ENCODE data around the gene TMC4. TPM values are rescaled to one million over a fixed set of nuclear protein-coding genes. Genes with fewer than 3 reads are reported as not detected.

TMC4 gene, protein sequence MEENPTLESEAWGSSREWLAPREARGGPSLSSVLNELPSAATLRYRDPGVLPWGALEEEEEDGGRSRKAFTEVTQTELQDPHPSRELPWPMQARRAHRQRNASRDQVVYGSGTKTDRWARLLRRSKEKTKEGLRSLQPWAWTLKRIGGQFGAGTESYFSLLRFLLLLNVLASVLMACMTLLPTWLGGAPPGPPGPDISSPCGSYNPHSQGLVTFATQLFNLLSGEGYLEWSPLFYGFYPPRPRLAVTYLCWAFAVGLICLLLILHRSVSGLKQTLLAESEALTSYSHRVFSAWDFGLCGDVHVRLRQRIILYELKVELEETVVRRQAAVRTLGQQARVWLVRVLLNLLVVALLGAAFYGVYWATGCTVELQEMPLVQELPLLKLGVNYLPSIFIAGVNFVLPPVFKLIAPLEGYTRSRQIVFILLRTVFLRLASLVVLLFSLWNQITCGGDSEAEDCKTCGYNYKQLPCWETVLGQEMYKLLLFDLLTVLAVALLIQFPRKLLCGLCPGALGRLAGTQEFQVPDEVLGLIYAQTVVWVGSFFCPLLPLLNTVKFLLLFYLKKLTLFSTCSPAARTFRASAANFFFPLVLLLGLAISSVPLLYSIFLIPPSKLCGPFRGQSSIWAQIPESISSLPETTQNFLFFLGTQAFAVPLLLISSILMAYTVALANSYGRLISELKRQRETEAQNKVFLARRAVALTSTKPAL
- total RNA-seq: 6.6 and 22.6 TPM in 2 replicates

DNA sequence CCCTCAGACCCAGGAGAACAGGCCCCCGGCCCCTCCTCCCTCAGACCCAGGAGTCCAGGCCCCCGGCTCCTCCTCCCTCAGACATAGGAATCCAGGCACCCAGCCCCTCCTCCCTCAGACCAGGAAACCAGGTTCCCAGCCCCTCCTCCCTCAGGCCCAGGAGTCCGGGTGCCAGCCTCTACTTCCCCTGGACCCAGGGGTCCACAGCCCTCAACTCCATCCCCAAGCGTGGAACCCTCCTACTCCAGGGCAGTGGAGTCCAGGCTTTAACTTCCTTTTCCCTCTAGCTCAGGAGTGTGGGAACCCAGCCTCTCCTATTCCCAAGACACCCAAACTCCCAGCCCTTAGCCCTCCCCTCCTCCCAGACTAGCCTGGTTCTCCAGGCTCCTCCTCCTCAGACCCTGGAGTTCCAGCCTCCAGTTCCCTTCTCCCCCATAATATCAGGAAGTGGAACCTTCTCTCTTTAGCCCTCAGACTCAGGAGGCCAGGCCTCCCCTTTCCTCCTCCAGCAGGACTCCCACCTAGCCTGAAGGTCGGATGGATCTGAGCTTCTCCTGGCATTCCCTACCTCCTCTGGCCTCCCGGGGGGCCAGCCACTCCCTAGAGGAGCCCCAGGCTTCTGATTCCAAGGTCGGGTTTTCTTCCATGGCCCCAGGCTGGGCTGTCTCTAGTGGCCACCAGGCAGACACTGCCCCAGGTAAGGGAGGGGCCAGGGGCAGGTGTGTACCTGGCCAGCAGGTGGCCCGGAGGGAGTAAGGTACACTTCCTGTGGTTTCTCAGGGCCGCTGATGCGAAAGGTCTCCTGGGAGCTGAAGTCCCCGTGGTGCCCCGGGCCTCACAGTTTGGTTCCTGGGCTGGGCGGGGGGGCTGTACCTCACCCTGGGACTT is at the start of gene TMC4:
TMC4 (minus strand) TSS at position 690 of the 888 bp plus-strand sequence; CDS start at position 647, 43 bp downstream.

DNA sequence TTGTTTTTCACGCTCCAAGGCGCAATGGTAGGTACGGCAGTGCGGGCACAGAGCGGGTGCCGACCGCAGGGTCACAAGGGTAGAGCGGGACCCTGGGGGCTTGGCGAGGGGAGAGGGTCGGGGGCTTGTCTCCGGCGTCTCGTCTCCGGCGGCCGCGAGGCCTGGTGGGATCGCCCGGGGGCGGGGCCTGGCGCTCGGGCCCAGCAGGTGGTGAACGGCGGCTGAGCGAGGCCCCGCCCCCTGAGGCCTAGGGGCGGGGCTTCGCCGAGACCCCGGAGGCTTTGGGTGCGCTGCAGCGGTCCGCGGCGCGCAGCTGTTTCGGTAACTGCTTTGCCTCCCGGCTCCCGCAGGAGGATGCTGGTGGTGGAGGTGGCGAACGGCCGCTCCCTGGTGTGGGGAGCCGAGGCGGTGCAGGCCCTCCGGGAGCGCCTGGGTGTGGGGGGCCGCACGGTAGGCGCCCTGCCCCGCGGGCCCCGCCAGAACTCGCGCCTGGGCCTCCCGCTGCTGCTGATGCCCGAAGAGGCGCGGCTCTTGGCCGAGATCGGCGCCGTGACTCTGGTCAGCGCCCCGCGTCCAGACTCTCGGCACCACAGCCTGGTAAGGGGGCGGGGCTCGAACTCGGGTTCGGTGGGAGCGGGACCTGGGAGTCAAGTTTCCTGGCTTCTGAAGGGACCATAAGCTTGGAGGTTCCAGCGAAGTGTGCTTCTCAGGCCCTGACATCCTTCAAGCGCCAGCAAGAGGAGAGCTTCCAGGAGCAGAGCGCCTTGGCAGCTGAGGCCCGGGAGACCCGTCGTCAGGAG is 18.3 kb upstream of the TMC4 start, which contains the start of gene TSEN34:
TSEN34 (plus strand) TSS at position 298 of the 800 bp plus-strand sequence; CDS start at position 355, 57 bp downstream.

DNA sequence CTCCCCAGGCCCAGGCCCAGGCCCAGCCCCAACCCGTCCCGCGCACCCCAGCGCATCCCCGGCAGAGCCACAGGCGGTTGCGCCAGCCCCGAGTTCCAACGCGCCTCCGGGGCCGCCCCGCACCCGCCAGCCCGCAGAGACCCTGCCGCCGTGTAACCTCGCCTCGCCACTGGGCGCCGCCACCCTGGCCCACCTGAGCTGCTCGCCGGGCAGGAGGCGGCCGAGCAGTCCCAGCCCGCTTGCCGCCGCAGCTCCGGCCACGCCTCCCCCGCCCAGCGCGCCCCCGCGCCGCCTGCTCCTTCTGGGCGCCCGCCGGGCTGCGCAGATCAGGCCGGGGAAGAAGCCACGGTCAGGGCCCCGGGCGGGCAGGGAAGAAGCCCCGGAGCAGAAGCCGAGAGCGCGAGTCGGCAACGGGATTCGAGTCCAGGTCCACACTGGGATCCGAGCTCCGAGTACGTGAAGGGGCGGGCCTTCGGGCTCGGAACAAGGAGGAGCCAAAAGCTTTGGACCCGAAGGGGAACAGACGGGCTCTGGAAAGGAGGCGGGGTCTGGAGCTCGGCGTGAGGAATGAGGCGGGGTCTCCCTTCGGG is 16.3 kb upstream of the TMC4 start, which contains the start of gene MBOAT7:
MBOAT7 (minus strand) TSS at position 436 of the 590 bp plus-strand sequence. CDS start 1,072 bp downstream, outside the sequence.

DNA sequence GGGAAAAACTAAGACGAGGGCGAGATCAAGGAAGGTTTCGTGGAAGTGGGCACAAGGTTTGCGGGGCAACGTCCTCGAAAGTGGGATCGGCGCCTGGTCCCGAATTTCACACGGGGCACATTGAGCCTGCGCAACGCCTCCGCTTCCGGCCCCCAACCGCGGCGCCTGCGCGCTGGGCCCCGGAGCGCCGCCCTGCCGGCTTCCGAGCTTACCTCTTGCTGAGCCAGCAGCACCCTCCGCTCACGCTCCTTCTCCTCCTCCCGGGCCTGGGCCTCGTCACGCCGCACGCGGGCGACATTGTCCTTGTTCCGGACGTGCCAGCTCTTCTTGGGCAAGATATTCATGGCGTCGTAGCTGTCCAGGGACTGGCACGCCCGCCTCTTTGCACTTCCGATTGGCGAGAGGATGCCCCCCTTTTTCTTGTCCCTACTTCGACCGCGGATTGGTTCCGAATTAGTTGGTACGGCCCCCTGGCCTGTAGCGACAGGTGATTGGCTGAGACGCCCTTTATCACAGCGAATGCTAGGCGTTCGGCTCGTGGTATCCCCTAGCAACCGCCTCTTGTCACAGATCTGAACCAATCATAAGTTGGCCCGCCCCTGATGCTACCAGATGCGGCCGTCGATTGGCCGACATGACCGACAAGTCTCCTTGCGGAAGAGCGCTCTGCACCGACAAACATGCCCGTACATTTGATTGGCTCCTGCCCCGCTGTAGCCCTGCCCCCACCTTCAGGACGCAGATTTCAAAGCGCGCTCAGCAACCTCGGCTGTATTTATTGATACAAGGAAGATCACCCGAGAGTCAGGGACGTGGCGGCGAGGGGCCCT is 13.4 kb downstream of the TMC4 start, which contains the start of gene LENG1:
LENG1 (minus strand) TSS at position 370 of the 830 bp plus-strand sequence; CDS start at position 344, 26 bp downstream.

DNA sequence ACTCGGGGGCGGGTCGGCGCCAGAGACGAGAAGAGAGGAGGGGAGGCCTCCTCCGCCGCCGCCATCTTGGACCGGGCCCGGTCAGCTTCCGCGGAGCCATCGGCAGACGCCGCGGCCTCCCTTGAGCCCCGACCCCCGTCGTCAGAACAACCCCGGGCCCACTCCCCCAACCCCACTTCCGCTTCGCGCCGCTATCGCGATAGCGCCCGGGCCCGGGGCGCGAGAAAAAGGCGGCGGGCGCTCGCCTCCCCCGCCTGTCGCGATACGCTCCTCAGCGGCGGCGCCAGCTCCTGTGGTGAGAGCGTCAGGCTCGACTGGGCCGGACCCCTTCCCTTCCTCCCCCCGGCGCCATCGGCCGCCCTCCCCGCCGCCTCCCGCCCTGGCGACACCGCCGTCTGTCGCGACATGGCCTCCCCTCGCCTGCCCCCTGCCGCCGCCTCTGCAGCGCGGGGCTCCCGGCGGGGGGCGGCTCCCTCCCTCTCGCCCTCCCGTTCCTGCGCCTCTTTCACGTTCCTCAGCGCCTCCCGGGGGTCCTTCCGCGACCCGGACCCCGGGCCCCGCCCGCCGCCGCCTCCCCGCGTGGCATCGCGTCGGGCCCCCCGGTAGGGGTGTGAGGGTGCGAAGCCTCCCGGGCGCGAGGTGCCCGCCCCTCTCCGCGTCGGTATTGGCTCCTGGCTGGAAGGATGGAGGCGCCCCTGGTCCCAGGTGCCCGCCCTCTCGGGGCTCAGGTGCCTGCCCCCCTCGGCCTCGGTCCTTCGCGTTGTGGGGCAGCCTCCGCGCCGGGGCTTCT is 35.1 kb downstream of the TMC4 start, which contains the start of gene CNOT3:
CNOT3 (plus strand) TSS at position 64 of the 790 bp plus-strand sequence. CDS start 5,217 bp downstream, outside the sequence.

DNA sequence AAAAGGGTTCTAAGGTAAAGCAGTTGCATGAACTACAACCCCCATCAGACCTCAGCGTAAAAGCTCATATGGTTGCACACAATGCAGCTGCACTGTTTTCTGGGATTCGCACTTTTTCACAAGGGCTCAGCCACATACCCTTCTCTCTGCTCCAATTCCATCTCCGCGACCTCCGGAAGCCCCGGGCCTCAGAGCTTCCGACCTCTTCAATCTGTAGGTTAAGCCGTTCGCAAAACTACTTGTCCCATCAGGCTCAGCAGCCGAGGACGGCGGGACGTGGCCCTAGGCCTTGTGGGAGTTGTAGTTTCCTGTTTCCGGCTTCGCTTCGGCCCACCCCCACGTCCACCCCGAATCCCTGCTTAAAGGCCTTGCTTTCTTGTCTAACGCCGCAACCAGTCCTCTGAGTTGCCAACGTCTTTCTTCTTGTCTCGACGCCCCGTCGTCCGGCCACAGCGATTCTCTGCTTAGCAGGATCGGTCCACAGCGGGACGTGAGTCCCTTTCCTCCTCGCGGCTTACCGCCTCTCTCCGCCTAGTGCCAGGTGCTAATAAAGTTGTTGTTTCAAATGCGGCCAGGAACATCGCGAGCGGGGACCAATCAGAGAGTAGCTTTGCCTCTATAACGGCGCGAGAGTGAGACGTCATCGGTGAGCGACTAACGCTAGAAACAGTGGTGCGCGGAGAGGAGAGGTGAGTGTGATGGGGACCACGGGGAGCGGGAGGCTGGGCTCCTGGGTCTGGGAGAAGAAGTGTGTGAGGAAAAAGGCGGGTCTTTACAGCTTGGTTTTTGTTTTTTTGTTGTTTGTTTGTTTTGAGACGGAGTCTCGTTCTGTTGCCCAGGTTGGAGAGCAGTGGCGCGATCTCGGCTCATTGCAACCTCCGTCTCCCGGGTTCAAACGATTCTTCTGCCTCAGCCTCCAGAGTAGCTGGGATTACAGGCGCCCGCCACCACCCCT is 57.6 kb downstream of the TMC4 start, which contains the start of the genes PRPF31 and TFPT:
PRPF31 (plus strand) TSS at position 646 of the 955 bp plus-strand sequence. CDS start 2,525 bp downstream, outside the sequence.
TFPT (minus strand) TSS at position 549 of the 955 bp plus-strand sequence; CDS start at position 161, 388 bp downstream.

Other genes starting within 250 kb of the TMC4 start
- gene CACNG8, start 210.2 kb downstream of the TMC4 start, total RNA-seq: not detected in 2 replicates
- not detected in 2 replicates for gene CACNG6, start 181.5 kb downstream of the TMC4 start, total RNA-seq
- gene VSTM1, start 109.3 kb downstream of the TMC4 start, total RNA-seq: not detected in 2 replicates
- not detected in 2 replicates for gene TARM1, start 91.8 kb downstream of the TMC4 start, total RNA-seq
- gene OSCAR, start 72.4 kb downstream of the TMC4 start, total RNA-seq: 0.70 and 1.7 TPM in 2 replicates
- gene NDUFA3, start 70.3 kb downstream of the TMC4 start, total RNA-seq: 25.6 and 48.0 TPM in 2 replicates
- 9.0 and 18.6 TPM in 2 replicates for gene TFPT, start 57.5 kb downstream of the TMC4 start, total RNA-seq
- 44.2 and 74.0 TPM in 2 replicates for gene PRPF31, start 57.4 kb downstream of the TMC4 start, total RNA-seq
- gene CNOT3, start 35.4 kb downstream of the TMC4 start, total RNA-seq: 12.9 and 18.3 TPM in 2 replicates
- gene LENG1, start 13.4 kb downstream of the TMC4 start, total RNA-seq: 7.2 and 8.3 TPM in 2 replicates
- 73.7 and 97.3 TPM in 2 replicates for gene MBOAT7, start 16.4 kb upstream of the TMC4 start, total RNA-seq
- gene TSEN34, start 18.1 kb upstream of the TMC4 start, total RNA-seq: 140 and 179 TPM in 2 replicates
- 2,479 and 2,533 TPM in 2 replicates for gene RPS9, start 27.7 kb upstream of the TMC4 start, total RNA-seq
- gene LILRB3, start 49.8 kb upstream of the TMC4 start, total RNA-seq: not detected in 2 replicates
- gene LILRA6, start 69.6 kb upstream of the TMC4 start, total RNA-seq: not detected in 2 replicates
- gene LILRB5, start 84.1 kb upstream of the TMC4 start, total RNA-seq: not detected in 2 replicates
- not detected in 2 replicates for gene LILRB2, start 108.0 kb upstream of the TMC4 start, total RNA-seq
- gene LILRA5, start 140.0 kb upstream of the TMC4 start, total RNA-seq: not detected in 2 replicates
- gene LILRA4, start 166.0 kb upstream of the TMC4 start, total RNA-seq: not detected in 2 replicates
- gene LAIR1, start 191.8 kb upstream of the TMC4 start, total RNA-seq: not detected in 2 replicates
- not detected in 2 replicates for gene TTYH1, start 242.3 kb upstream of the TMC4 start, total RNA-seq